ENCODE measurements around the gene COL23A1.
A peak's percentile ranks its signal among the peaks of the same experiment; 100 is the strongest.

Gene COL23A1

GRCh38 chr5:178213003-178213461 is 377.2 kb downstream of the COL23A1 start:
- DNase-seq: no peak

- DNase-seq: no peak
Observed at GRCh38 chr5:178212241-178213002, 377.8 kb downstream of the COL23A1 start.

- DNase-seq: no peak
Observed at GRCh38 chr5:178211095-178212048, 378.8 kb downstream of the COL23A1 start.

- no peak for DNase-seq
Observed at GRCh38 chr5:178210686-178211085, 379.5 kb downstream of the COL23A1 start.

- no peak for DNase-seq
Observed at GRCh38 chr5:178210073-178210535, 380.1 kb downstream of the COL23A1 start.

- DNase-seq: no peak
Observed at GRCh38 chr5:178209334-178210072, 380.7 kb downstream of the COL23A1 start.

- no peak for DNase-seq
Observed at GRCh38 chr5:178208540-178209227, 381.5 kb downstream of the COL23A1 start.

GRCh38 chr5:178207917-178208280 is 382.3 kb downstream of the COL23A1 start:
- no peak for DNase-seq

GRCh38 chr5:178207183-178207916 is 382.8 kb downstream of the COL23A1 start:
- no peak for DNase-seq

- DNase-seq: no peak
Observed at GRCh38 chr5:178206166-178207101, 383.8 kb downstream of the COL23A1 start.

GRCh38 chr5:178205749-178206047 is 384.5 kb downstream of the COL23A1 start:
- DNase-seq: no peak

GRCh38 chr5:178204935-178205748 is 385.1 kb downstream of the COL23A1 start:
- DNase-seq: no peak

- peak; percentile 45 for DNase-seq
Observed at GRCh38 chr5:178204182-178204934, 385.8 kb downstream of the COL23A1 start, which contains the start of gene HNRNPAB. HNRNPAB (plus strand) TSS chr5:178204533; CDS start chr5:178204838, 305 bp downstream.

- DNase-seq: no peak
Observed at GRCh38 chr5:178203670-178204181, 386.5 kb downstream of the COL23A1 start.

GRCh38 chr5:178202541-178202940 is 387.7 kb downstream of the COL23A1 start:
- DNase-seq: no peak

- no peak for DNase-seq
Observed at GRCh38 chr5:178201927-178202235, 388.3 kb downstream of the COL23A1 start.

GRCh38 chr5:178201221-178201926 is 388.8 kb downstream of the COL23A1 start:
- no peak for DNase-seq
